Mesenchymal stem cell (in vitro differentiated cells and primary cell): ENCODE measurements around the gene MATN1.
"Not testable (repeated sequence)": the region's sequence is repeated elsewhere in the genome, so short reads cannot be mapped to it uniquely, and the experiment has no call there.

Experiments used
- DNase-seq: peaks from one replicate; pipeline ENCODE4 v3.0.0-alpha.2; 2013
- H2AFZ ChIP-seq: one replicate; pipeline ENCODE4 v1.6.1; 2013; ENCODE audit warnings: low read depth, mild to moderate bottlenecking, control low read depth, inconsistent platforms, low read length, moderate library complexity
- H2AK5ac ChIP-seq: 2 replicates; pipeline ENCODE4 v1.6.1; 2013; ENCODE audit warnings: low read length, moderate library complexity, mild to moderate bottlenecking, inconsistent platforms; ENCODE audit not compliant: severe bottlenecking
- H2BK120ac ChIP-seq: one replicate; pipeline ENCODE4 v1.6.1; 2013; ENCODE audit warnings: low read depth, mild to moderate bottlenecking, inconsistent platforms, low read length, moderate library complexity
- H2BK12ac ChIP-seq, 2 experiments: one replicate each; pipeline ENCODE4 v1.6.1; 2013; ENCODE audit warnings: inconsistent platforms in 2 of 2, low read length in 2 of 2, mild to moderate bottlenecking in 2 of 2, moderate library complexity in 2 of 2, control low read depth in 1 of 2
- H2BK15ac ChIP-seq: one replicate; pipeline ENCODE4 v1.6.1; 2013; ENCODE audit warnings: mild to moderate bottlenecking, low read depth, inconsistent platforms; ENCODE audit not compliant: poor library complexity, severe bottlenecking
- H2BK5ac ChIP-seq: 2 replicates; pipeline ENCODE4 v1.6.1; 2013; ENCODE audit warnings: low read depth, mild to moderate bottlenecking, low read length, control low read depth, inconsistent platforms; ENCODE audit not compliant: poor library complexity, severe bottlenecking
- H3K14ac ChIP-seq, 2 experiments: one replicate each; pipeline ENCODE4 v1.6.1; 2013; ENCODE audit warnings: inconsistent platforms in 2 of 2, low read length in 2 of 2, control low read depth in 1 of 2, mild to moderate bottlenecking in 1 of 2, moderate library complexity in 1 of 2
- H3K18ac ChIP-seq, 2 experiments: one replicate each; pipeline ENCODE4 v1.6.1; 2013; ENCODE audit warnings: inconsistent platforms in 2 of 2, low read length in 2 of 2, control low read depth in 1 of 2, low read depth in 1 of 2, mild to moderate bottlenecking in 1 of 2
- H3K23ac ChIP-seq, 2 experiments: one replicate each; pipeline ENCODE4 v1.6.1; 2013; ENCODE audit warnings: inconsistent platforms in 2 of 2, low read length in 2 of 2, mild to moderate bottlenecking in 2 of 2, moderate library complexity in 2 of 2, control low read depth in 1 of 2
- H3K27ac ChIP-seq: 2 replicates; pipeline ENCODE4 v1.5.1; 2013; ENCODE audit warnings: mild to moderate bottlenecking, moderate library complexity, low read length, control low read depth, inconsistent platforms; ENCODE audit not compliant: poor library complexity, severe bottlenecking
- H3K27me3 ChIP-seq, 2 experiments: 2 replicates each; pipeline versions ENCODE4 v1.6.1 to v1.7.0; 2013; ENCODE audit warnings: low read length in 2 of 2, mild to moderate bottlenecking in 2 of 2, moderate library complexity in 2 of 2, control low read depth in 1 of 2, inconsistent platforms in 1 of 2; ENCODE audit not compliant: control insufficient read depth in 1 of 2, insufficient read depth in 1 of 2
- H3K36me3 ChIP-seq, 2 experiments: 2 replicates each; pipeline versions ENCODE4 v1.6.1 to v1.7.0; 2013; ENCODE audit warnings: low read length in 2 of 2, control low read depth in 1 of 2, inconsistent platforms in 1 of 2, low read depth in 1 of 2, mild to moderate bottlenecking in 1 of 2; ENCODE audit not compliant: insufficient read depth in 2 of 2, control insufficient read depth in 1 of 2
- H3K4ac ChIP-seq, 2 experiments: one replicate each; pipeline ENCODE4 v1.6.1; 2013; ENCODE audit warnings: inconsistent platforms in 2 of 2, low read length in 2 of 2, mild to moderate bottlenecking in 2 of 2, moderate library complexity in 2 of 2, control low read depth in 1 of 2, low read depth in 1 of 2
- H3K4me1 ChIP-seq: 2 replicates; pipeline ENCODE4 v1.6.1; 2013; ENCODE audit warnings: low read depth, low read length, control low read depth; ENCODE audit not compliant: control insufficient read depth, insufficient read depth
- H3K4me2 ChIP-seq: 2 replicates; pipeline ENCODE4 v1.6.1; 2013; ENCODE audit warnings: low read length, mild to moderate bottlenecking, inconsistent platforms; ENCODE audit not compliant: poor library complexity, severe bottlenecking
- H3K4me3 ChIP-seq, 2 experiments: 2 replicates each; pipeline versions ENCODE4 v1.5.1 to v1.7.0; 2013; ENCODE audit warnings: low read length in 2 of 2, mild to moderate bottlenecking in 2 of 2, control low read depth in 1 of 2, low read depth in 1 of 2; ENCODE audit not compliant: insufficient read depth in 1 of 2
- H3K79me1 ChIP-seq: replicated peaks from 2 replicates; pipeline ENCODE4 v1.6.1; 2013; ENCODE audit warnings: mild to moderate bottlenecking, control low read depth, low read length, inconsistent platforms; ENCODE audit not compliant: poor library complexity, severe bottlenecking
- H3K9ac ChIP-seq: 2 replicates; pipeline ENCODE4 v1.7.0; 2013; ENCODE audit warnings: mild to moderate bottlenecking, low read length, moderate library complexity
- H3K9me3 ChIP-seq: 2 replicates; pipeline ENCODE4 v1.7.0; 2013; ENCODE audit warnings: mild to moderate bottlenecking, low read length; ENCODE audit not compliant: control insufficient read depth
- H4K8ac ChIP-seq: one replicate; pipeline ENCODE4 v1.6.1; 2013; ENCODE audit warnings: inconsistent platforms, mild to moderate bottlenecking, low read length, moderate library complexity
- H4K91ac ChIP-seq: one replicate; pipeline ENCODE4 v1.6.1; 2013; ENCODE audit warnings: mild to moderate bottlenecking, low read length, inconsistent platforms
- WGBS: methylation state at CpG from one replicate; pipeline ENCODE4 v1.1.7; 2013; ENCODE audit warnings: mixed read lengths; 5-methylcytosine and 5-hydroxymethylcytosine counted together

The MATN1 gene

GRCh38 chr1:30689901-30690645 is 33.3 kb downstream of the MATN1 start:
- Histone ChIP-seq H4K8ac (no peak overlapping the region), H3K9ac (no peak overlapping the region), H4K91ac (no peak overlapping the region), H3K9me3 (no peaks in the 10 kb centered on the region), H3K36me3 (no peaks in the 10 kb centered on the region), H2BK12ac (no peak overlapping the region), H3K4me1 (peaks cover 30% of the 10 kb centered on the region), H3K27ac (peak overlapping the region; percentile 53), H2AK5ac (no peak overlapping the region), H3K79me1 (no peaks in the 10 kb centered on the region), H2AFZ (no peak overlapping the region), H3K4me3 (no peak overlapping the region), H3K18ac (no peak overlapping the region), H2BK120ac (no peak overlapping the region), H2BK5ac (no peak overlapping the region), H3K4me2 (peak overlapping the region; percentile 15), H3K4ac (no peak overlapping the region), H3K23ac (no peak overlapping the region), H2BK15ac (no peak overlapping the region), H3K14ac (no peak overlapping the region), H3K27me3 (peaks cover under 1 to 42% of the 10 kb centered on the region in 2 experiments)
- DNase-seq: no peak
- WGBS: 63% methylated on average over 6 of the region's 7 CpGs

- Histone ChIP-seq H3K23ac (no peak overlapping the region), H3K9ac (no peak overlapping the region), H3K14ac (no peak overlapping the region), H2BK12ac (no peak overlapping the region), H4K91ac (no peak overlapping the region), H3K4me3 (no peak overlapping the region), H3K4me1 (peaks cover 32% of the 10 kb centered on the region), H4K8ac (no peak overlapping the region), H3K4me2 (peak overlapping the region; percentile 7), H2BK5ac (no peak overlapping the region), H2AFZ (no peak overlapping the region), H3K79me1 (no peaks in the 10 kb centered on the region), H2AK5ac (no peak overlapping the region), H3K9me3 (no peaks in the 10 kb centered on the region), H2BK15ac (no peak overlapping the region), H3K18ac (no peak overlapping the region), H3K27ac (no peak overlapping the region), H3K4ac (no peak overlapping the region), H3K27me3 (peaks cover 9 to 48% of the 10 kb centered on the region in 2 experiments), H2BK120ac (no peak overlapping the region), H3K36me3 (no peaks in the 10 kb centered on the region)
- WGBS: 82% methylated on average over 11 of the region's 11 CpGs
- no peak for DNase-seq
Observed at GRCh38 chr1:30688920-30689794, 34.2 kb downstream of the MATN1 start.

GRCh38 chr1:30688516-30688915 is 34.9 kb downstream of the MATN1 start:
- not testable (repeated sequence) for H2AK5ac ChIP-seq, H3K23ac ChIP-seq, H3K79me1 ChIP-seq, DNase-seq, H2BK5ac ChIP-seq, H3K9ac ChIP-seq, H4K8ac ChIP-seq, H3K18ac ChIP-seq, H3K4me3 ChIP-seq, H2BK12ac ChIP-seq, H2AFZ ChIP-seq, H2BK120ac ChIP-seq, H4K91ac ChIP-seq, H3K14ac ChIP-seq, H3K4me2 ChIP-seq, H2BK15ac ChIP-seq, H3K4ac ChIP-seq, H3K9me3 ChIP-seq, H3K27ac ChIP-seq, H3K36me3 ChIP-seq
- Histone ChIP-seq H3K27me3 (peaks cover 10 to 54% of the 10 kb centered on the region in 2 experiments), H3K4me1 (peaks cover 32% of the 10 kb centered on the region)
- 91% methylated on average over 9 of the region's 9 CpGs for WGBS

GRCh38 chr1:30687886-30688285 is 35.5 kb downstream of the MATN1 start:
- H3K79me1 ChIP-seq: no peaks in the 10 kb centered on the region
- WGBS: 93% methylated on average over 5 of the region's 6 CpGs
- H3K36me3 ChIP-seq: no peaks in the 10 kb centered on the region
- no peak overlapping the region for H2AFZ ChIP-seq
- H2BK15ac ChIP-seq: no peak overlapping the region
- no peak overlapping the region for H2BK12ac ChIP-seq
- no peak overlapping the region for H3K18ac ChIP-seq
- H4K91ac ChIP-seq: no peak overlapping the region
- H3K4me1 ChIP-seq: peaks cover 32% of the 10 kb centered on the region
- H2BK5ac ChIP-seq: no peak overlapping the region
- H2BK120ac ChIP-seq: no peak overlapping the region
- H3K9me3 ChIP-seq: no peaks in the 10 kb centered on the region
- H3K4me2 ChIP-seq: no peak overlapping the region
- peaks cover 10 to 53% of the 10 kb centered on the region in 2 experiments for H3K27me3 ChIP-seq
- H3K4me3 ChIP-seq: no peak overlapping the region
- no peak overlapping the region for H4K8ac ChIP-seq
- no peak overlapping the region for H3K4ac ChIP-seq
- no peak overlapping the region for H3K23ac ChIP-seq
- H3K9ac ChIP-seq: no peak overlapping the region
- no peak overlapping the region for H3K27ac ChIP-seq
- DNase-seq: no peak
- H2AK5ac ChIP-seq: no peak overlapping the region
- H3K14ac ChIP-seq: no peak overlapping the region
